HG03139 (cell line): ENCODE results near the gene DERL2.

Experiments
- ATAC-seq: cut with Tn5 transposase; IDR thresholded peaks from one replicate; pipeline ENCODE4 v1.9.1; 2021; ENCODE audit not compliant: unreplicated experiment

DERL2 gene

DNA sequence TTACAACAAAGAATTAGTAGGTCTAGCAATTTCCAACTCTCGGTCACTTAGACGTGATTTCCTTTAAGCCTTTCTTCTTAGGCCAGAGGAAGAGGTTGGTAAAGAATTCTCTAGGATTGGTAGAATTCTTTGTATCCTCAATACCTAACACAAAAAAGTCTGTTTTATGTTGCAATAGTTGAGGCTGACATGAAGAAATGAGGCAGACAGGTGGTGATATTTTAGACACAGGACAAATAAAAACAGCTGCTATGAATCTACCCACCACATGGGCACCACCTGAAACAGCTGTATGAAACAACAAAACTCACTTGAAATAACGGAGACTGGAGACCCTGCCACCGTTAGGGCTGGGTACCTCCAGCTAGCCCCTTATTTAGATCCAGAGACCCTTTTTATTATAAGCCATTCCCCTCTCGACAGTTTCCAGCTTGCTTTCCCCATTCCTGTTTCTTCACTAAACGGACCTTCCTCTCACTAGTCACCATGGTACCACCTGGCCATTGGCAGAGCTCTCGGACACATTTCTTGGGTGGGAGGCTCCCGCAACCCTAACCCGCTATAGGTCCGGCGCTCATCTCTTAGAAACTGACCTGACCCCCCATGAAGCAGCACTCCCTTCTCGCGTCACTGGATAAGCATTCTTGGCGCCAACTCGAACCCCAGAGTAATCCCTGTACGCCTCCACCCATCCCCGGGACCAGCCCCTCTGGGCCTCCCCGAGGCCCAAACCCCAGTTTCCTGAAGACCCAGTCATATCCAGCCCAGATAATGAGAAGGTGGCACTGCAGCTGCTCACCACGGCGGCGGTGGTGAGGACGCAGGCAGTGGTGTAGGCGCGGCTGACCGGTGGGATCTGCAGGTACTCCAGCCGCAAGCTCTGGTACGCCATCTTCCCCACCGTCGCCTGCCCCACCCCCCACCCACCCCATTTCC lies at the start of gene DERL2:
TSS of gene DERL2 (minus strand) at position 909 of the 936 bp plus-strand sequence. CDS start at position 892, 17 bp downstream.
- ATAC-seq, result peak; percentile 17

GRCh38 chr17:5535436-5535835 lies 49.5 kb upstream of the DERL2 start:
- ATAC-seq, result no peak

- no peak for ATAC-seq
Observed at GRCh38 chr17:5533486-5534315, 47.7 kb upstream of the DERL2 start.

- no peak for ATAC-seq
Observed at GRCh38 chr17:5532581-5532980, 46.6 kb upstream of the DERL2 start.

- no peak for ATAC-seq
Observed at GRCh38 chr17:5531085-5531418, 45.1 kb upstream of the DERL2 start.

- ATAC-seq, result no peak
Observed at GRCh38 chr17:5530265-5531084, 44.5 kb upstream of the DERL2 start.

DNA sequence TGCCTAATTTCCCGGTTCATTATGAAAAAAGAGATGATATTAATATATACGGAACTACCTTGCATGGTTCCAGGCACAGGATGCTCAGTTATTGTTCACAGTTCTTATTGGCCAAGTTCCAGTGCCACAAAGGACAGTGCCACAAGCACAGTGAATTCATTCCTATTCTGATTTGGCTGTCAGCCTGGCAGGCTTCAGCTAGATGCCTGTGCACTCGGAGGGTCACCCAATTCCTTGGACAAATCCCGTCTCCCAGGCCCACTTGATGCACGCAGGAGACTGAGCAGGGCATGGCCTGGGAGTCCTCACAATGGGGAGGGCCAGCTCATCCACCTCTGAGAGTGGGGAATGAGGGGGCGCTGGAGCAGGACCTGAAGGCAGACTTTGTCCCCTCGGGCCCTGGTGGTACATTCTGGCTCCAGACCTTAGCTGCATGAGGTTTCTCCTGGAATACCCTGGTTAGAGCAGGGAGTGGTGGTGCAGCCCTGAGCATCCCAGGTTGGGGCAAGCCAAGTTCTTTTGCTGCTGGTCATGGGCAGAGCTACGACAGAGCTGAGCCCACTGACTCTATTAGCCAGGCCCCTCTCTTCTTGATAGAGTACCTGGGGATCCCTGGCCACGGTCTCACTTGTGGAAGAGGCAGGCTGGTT lies 41.7 kb upstream of the DERL2 start:
- ATAC-seq, result no peak

DNA sequence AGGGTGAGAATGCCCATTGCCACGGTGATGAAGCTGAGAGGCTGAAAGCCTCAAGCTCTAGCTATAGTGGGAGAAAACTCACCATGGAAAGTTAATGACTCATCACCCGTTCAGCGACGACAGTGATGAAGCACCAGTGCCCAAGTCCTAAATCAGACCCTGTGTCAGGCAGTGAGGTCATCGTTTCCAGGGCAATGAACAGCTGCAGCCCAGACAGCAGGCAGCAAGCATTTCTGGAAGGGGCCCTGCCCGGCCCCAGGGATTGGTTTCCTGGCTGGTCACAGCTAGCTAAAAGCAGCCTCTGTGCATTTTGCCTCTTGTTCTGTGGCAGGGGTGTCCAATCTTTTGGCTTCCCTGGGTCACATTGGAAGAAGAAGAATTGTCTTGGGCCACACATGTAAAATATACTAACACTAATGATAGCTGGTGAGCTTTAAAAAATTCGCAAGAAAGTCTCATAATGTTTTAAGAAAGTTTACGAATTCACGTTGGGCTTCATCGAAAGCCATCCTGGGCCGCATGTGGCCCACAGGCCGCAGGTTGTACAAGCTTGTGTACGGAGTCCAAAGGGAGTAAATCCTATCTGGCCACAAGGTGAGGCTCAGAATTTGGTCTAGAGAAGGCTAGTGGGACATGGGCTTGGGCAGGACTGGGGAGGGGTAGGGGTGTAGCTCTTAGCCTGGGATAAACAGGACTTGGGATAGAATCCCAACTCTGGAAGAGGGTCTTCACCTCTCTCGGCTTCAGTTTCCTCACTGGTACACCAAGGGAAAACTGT lies 41.0 kb upstream of the DERL2 start:
- ATAC-seq, result no peak

DNA sequence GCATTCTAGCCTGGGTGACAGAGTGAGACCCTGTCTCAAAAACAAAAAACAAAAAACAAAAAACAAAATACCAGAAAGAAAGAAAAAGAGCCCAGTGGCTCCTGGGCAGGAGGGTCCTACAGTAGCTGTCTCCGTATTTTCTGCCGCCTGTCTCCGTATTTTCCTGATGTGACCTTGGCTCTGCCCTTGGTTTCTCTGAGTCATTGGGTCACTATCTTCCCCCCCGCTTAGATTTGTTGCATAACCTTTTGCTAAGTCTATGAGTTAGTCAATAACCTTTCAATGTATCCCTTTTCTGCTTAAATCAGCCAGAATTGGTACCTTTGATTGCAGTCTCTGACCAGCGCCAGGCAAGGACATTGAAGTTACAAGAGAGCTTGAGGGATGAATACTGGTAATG lies 37.3 kb upstream of the DERL2 start:
- ATAC-seq, result no peak

- ATAC-seq, result no peak
Observed at GRCh38 chr17:5522476-5522875, 36.5 kb upstream of the DERL2 start.

DNA sequence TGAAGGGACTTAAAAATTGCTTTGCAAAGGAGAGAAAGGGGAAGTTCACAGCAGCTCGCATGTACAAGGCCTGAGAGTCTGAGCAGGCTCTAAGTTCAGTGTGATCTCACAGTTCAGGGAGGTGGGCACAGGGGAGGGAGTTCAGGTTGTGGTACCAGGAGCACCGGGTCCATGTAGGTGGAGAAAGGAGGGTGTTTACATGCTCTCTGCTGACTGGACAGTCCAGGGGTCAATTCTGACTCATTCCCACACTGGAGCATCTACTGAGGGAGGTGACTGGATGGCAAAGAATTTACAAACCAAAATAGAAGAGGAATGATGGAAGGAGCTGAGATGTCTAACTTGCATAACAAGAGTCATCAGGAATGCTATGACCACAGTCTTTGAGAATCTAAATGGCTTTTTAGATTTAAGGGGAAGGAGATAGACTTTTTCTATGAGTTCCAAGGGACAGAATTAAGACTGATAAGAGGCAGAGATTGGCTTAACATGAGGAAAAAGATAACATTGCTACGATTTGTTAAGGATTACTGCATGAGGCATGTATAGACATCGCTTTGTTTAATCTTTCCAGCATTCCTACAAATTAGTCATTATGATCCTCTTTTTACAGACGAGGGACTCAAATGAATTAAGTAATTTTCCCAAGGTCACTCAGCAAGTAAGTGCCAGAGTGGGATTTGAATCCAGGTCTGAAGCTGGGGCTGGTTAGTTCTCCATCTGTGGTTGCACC lies 30.2 kb upstream of the DERL2 start:
- no peak for ATAC-seq

DNA sequence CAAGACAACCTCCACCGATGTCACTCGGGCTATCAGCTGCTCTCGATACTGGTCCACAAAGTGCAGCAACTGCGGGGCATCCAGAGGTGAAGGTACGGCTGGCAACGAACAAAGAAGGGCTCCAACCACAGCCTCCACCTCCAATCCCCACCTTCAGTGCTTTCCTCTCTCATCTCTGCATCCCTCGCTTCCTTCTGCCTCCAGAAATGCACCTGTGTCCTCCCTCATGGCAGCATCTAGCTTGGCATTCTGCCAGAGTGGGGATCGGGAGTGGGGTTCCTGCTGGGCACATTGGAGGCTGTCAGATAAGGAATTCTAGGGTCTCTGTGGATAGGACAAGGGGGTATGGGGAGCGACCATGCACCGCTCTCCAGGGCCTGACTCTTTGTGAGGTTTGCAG lies 29.0 kb upstream of the DERL2 start:
- no peak for ATAC-seq

DNA sequence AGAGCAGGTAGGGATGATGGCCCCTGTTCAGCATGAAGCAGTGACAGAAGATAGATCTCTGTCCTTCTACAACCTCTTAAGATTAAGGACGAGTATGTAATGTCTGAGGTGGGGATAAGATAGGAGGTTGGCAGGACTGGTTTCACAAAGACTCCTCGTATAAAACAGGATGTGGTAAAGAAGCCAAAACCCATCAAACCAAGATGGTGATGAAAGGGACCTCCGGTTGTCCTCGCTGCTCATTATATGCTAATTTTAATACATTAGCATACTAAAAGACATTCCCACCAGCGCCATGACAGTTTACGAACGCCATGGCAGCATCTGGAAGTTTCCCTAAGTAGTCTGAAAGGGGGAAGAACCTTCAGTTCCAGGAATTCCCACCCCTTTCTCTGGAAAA lies 27.6 kb upstream of the DERL2 start:
- ATAC-seq, result no peak

DNA sequence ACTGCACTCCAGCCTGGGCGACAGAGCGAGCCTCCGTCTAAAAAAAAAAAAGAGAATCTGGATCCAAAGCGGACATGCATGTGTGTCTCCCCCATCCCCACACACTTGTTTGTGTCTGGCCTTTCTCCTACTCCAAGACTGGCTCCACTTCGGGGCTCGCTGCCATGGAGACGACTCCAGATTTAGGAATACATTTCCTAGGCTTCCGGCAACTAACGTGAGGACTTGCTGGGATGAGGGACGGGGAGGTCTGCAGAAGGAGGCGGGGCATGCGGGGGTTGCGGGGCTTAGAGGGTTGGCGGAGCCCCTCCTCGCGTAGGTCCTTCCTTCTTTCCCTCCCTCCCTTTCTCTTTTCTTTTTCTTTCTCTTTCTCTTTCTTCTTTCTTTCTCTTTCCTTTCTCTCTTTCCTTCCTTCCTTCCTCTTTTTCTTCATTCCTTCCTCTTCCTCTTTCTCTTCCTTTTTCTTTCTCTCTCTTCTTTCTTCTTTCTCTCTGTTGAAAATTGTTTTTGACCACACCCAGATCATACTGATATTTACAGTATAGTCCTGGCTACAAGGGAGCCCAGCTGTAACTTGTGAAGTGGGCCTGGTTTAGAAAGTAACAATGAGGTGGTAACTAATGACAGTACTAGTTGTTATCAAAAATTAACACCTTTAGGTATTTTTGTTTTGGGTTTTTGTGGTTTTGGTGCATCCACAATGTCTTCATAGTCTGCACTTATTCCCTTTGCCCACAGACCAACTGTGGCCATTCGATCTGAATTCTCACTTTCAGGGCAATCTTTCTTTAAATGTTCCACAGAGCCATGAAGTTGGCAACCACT lies 25.6 kb upstream of the DERL2 start:
- ATAC-seq, result no peak

GRCh38 chr17:5510771-5511170 lies 24.8 kb upstream of the DERL2 start:
- no peak for ATAC-seq

- ATAC-seq, result no peak
Observed at GRCh38 chr17:5509482-5509881, 23.5 kb upstream of the DERL2 start.

DNA sequence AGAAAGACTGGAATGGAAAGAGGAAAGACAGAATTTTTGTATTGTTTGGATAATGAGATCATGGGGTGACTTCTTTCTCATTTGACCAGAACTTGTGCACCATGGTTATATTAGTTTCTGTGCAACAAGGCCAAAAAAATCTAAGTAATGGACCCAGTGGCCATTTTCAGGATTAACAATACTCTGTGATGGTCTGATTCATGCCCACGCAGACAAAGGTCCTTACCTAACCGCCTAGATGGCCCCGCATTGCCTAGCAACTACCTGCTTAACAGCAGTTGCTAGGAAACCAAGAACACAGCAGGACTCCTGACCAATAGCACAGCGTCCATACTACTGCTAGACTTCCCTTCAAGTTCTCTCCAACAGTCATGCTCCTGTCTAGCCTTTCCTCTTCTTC lies 22.8 kb upstream of the DERL2 start:
- no peak for ATAC-seq

GRCh38 chr17:5506307-5506706 lies 20.3 kb upstream of the DERL2 start:
- no peak for ATAC-seq
